Smooth muscle cell (in vitro differentiated cells): ENCODE measurements around the gene MYL12B. TPM values are rescaled to one million over a fixed set of nuclear protein-coding genes. Genes with fewer than 3 reads are reported as not detected.
A peak's percentile ranks its signal among the peaks of the same experiment; 100 is the strongest.

Experiments
- DNase-seq: peaks from one replicate; lab custom pipeline; 2025; ENCODE audit not compliant: unreplicated experiment; lab: John Stamatoyannopoulos, UW
- H2AFZ ChIP-seq: fragments of 200-600 bp; sonication (generic); 2 replicates; pipeline ENCODE4 v1.6.0; 2016; ENCODE audit warnings: antibody characterized with exemption, low read depth, mild to moderate bottlenecking
- H3F3A ChIP-seq: fragments of 200-600 bp; sonication (generic); 2 replicates; pipeline ENCODE4 v1.6.0; 2017; ENCODE audit warnings: antibody characterized with exemption, low read depth
- H3K27ac ChIP-seq: fragments of 200-600 bp; sonication (generic); 2 replicates; pipeline ENCODE4 v1.5.1; 2016; ENCODE audit warnings: low read depth, mild to moderate bottlenecking
- H3K27me3 ChIP-seq: fragments of 200-600 bp; sonication (generic); 2 replicates; pipeline ENCODE4 v1.6.1; 2016; ENCODE audit warnings: low read depth, mild to moderate bottlenecking
- H3K36me3 ChIP-seq: fragments of 200-600 bp; sonication (generic); 2 replicates; pipeline ENCODE4 v1.5.1; 2016; ENCODE audit warnings: low read depth
- H3K4me1 ChIP-seq: fragments of 200-600 bp; sonication (generic); 2 replicates; pipeline ENCODE4 v1.5.1; 2016; ENCODE audit warnings: low read depth
- H3K4me2 ChIP-seq: fragments of 200-600 bp; sonication (generic); 2 replicates; pipeline ENCODE4 v1.6.0; 2016; ENCODE audit warnings: mild to moderate bottlenecking
- H3K4me3 ChIP-seq: fragments of 200-600 bp; sonication (generic); 2 replicates; pipeline ENCODE4 v1.5.1; 2016; ENCODE audit warnings: mild to moderate bottlenecking
- H3K79me2 ChIP-seq: fragments of 200-600 bp; sonication (generic); 2 replicates; pipeline ENCODE4 v1.6.0; 2016; ENCODE audit warnings: low read depth, mild to moderate bottlenecking
- H3K9ac ChIP-seq: fragments of 200-600 bp; sonication (generic); 2 replicates; pipeline ENCODE4 v1.6.0; 2016; ENCODE audit warnings: low read depth
- H3K9me3 ChIP-seq: fragments of 200-600 bp; sonication (generic); replicated peaks from 2 replicates; pipeline ENCODE4 v1.5.1; 2016; ENCODE audit warnings: low read depth
- H4K20me1 ChIP-seq: fragments of 200-600 bp; sonication (generic); 2 replicates; pipeline ENCODE4 v1.6.0; 2016; ENCODE audit warnings: low read depth
- CTCF ChIP-seq: fragments of 200-600 bp; sonication (generic); IDR thresholded peaks from 2 replicates; pipeline ENCODE4 v1.5.1; 2017; ENCODE audit warnings: borderline replicate concordance, mild to moderate bottlenecking, antibody characterized with exemption; ENCODE audit not compliant: insufficient read depth, poor library complexity, severe bottlenecking
- WGBS: methylation state at CpG from one replicate; pipeline ENCODE4 v1.1.7; 2016; ENCODE audit warnings: low lambda C conversion rate; 5-methylcytosine and 5-hydroxymethylcytosine counted together
- polyA plus RNA-seq: library from polyadenylated mRNA; unstranded; fragments of >200 nt; fragmentation: Nextera tagmentation; extraction: Ambion mirVana; gene quantifications from 2 replicates; pipeline ENCODE4 v1.2.1, GENCODE V29; 2016
- total RNA-seq: library from RNA; depleted of rRNA; stranded (reverse); fragments of >200 nt; gene quantifications from 2 replicates; pipeline ENCODE4 v1.2.3, GENCODE V29; 2014

MYL12B gene
- total RNA-seq (368 and 427 TPM in 2 replicates), polyA plus RNA-seq (498 TPM in 2 replicates)

- peaks cover 47% of the 10 kb centered on the region for H4K20me1 ChIP-seq
- under 1% methylated on average over 68 of the region's 84 CpGs for WGBS
These were observed at the start of gene MYL12B for GRCh38 chr18:3261373-3262233. TSS of gene MYL12B (plus strand) at chr18:3262133. CDS start at chr18:3272899, 10,766 bp downstream.

GRCh38 chr18:3212657-3213056, 49.3 kb upstream of the MYL12B start:
- no peaks in the 10 kb centered on the region for H3K36me3 ChIP-seq
- H3K4me2 ChIP-seq, result no peak overlapping the region
- H3F3A ChIP-seq, result no peaks in the 10 kb centered on the region
- H3K79me2 ChIP-seq, result no peaks in the 10 kb centered on the region
- H3K27ac ChIP-seq, result no peak overlapping the region
- H4K20me1 ChIP-seq, result no peaks in the 10 kb centered on the region
- no peak overlapping the region for H3K9ac ChIP-seq
- H3K9me3 ChIP-seq, result no peaks in the 10 kb centered on the region
- peaks cover 8% of the 10 kb centered on the region for H3K4me1 ChIP-seq
- TF ChIP-seq CTCF, result no peak
- no peak for DNase-seq
- no peak overlapping the region for H3K4me3 ChIP-seq
- no peak overlapping the region for H2AFZ ChIP-seq
- H3K27me3 ChIP-seq, result no peaks in the 10 kb centered on the region
- 77% methylated on average over 4 of the region's 4 CpGs for WGBS

More at GRCh38 chr18:3261373-3262233, at the start of gene MYL12B:
- peak within 1 kb of the TSS; percentile 97 for H3K4me3 ChIP-seq
- H3F3A ChIP-seq, result peaks cover 42% of the 10 kb centered on the region
- peak; percentile 59 for DNase-seq
- peak within 1 kb of the TSS; percentile 92 for H2AFZ ChIP-seq
- H3K4me2 ChIP-seq, result peak within 1 kb of the TSS; percentile 96
- peaks cover 65% of the 10 kb centered on the region for H3K79me2 ChIP-seq
- peak within 1 kb of the TSS; percentile 97 for H3K27ac ChIP-seq
- H3K4me1 ChIP-seq, result peaks cover 40% of the 10 kb centered on the region
- peaks cover 3% of the 10 kb centered on the region for H3K36me3 ChIP-seq
- H3K9me3 ChIP-seq, result no peaks in the 10 kb centered on the region
- TF ChIP-seq CTCF, result no peak
- peak within 1 kb of the TSS; percentile 99 for H3K9ac ChIP-seq
- H3K27me3 ChIP-seq, result no peaks in the 10 kb centered on the region

- Histone ChIP-seq H4K20me1 (no peaks in the 10 kb centered on the region), H3K9me3 (no peaks in the 10 kb centered on the region), H3F3A (no peaks in the 10 kb centered on the region), H3K79me2 (no peaks in the 10 kb centered on the region), H3K36me3 (no peaks in the 10 kb centered on the region), H3K4me1 (peaks cover 8% of the 10 kb centered on the region), H3K9ac (no peak overlapping the region), H3K27me3 (no peaks in the 10 kb centered on the region), H2AFZ (no peak overlapping the region), H3K4me2 (no peak overlapping the region), H3K4me3 (no peak overlapping the region), H3K27ac (no peak overlapping the region)
- WGBS, result 62% methylated on average over 6 of the region's 6 CpGs
- no peak for DNase-seq
- TF ChIP-seq CTCF, result no peak
These were observed 48.5 kb upstream of the MYL12B start for GRCh38 chr18:3213300-3214059.
